DMS 273 (cell line): Measurements from ENCODE around the gene BLTP1.

Source experiments
- DNase-seq: peaks from one replicate; lab custom pipeline; 2025; ENCODE audit not compliant: unreplicated experiment; lab: John Stamatoyannopoulos, UW

The BLTP1 gene

GRCh38 chr4:122163767-122164166 lies 11.6 kb downstream of the BLTP1 start:
- no peak for DNase-seq

- DNase-seq, result no peak
Observed at GRCh38 chr4:122167369-122167768, 15.2 kb downstream of the BLTP1 start.

GRCh38 chr4:122170775-122171174 lies 18.6 kb downstream of the BLTP1 start:
- DNase-seq, result no peak

- no peak for DNase-seq
Observed at GRCh38 chr4:122171323-122171722, 19.2 kb downstream of the BLTP1 start.

- no peak for DNase-seq
Observed at GRCh38 chr4:122172266-122172665, 20.1 kb downstream of the BLTP1 start.

GRCh38 chr4:122178961-122179360 lies 26.8 kb downstream of the BLTP1 start:
- no peak for DNase-seq

- no peak for DNase-seq
Observed at GRCh38 chr4:122195718-122196117, 43.6 kb downstream of the BLTP1 start.
